ENCODE measurements around the gene CACNA1G. TPM values are rescaled to one million over a fixed set of nuclear protein-coding genes. Genes with fewer than 3 reads are reported as not detected.

CACNA1G gene
- total RNA-seq, 2 experiments from 2014 or later, result 0.05 TPM; not detected in 1

DNA sequence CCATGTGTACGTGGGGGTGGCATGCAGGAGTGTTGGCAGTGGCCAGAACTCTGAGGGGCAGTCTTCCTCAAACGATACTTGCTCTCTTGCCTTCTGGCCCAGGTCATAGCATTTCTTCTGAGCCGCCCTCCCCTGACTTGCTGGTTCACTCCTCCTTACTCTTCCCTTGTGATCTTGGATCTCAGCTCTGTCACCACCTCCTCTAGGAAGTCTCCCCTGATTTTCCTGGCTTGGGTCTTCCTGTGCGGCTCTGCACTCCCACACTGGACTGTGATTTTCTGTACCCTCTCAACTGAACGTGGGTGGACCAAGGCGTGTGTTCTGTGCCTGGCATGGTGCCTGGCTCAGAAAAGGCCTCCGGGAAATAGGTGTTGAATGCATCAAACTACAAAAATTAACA lies 25.1 kb upstream of the CACNA1G start:
- peaks cover 36% of the 10 kb centered on the region for H3K27me3 Mint-ChIP-seq
- peaks cover 16% of the 10 kb centered on the region for H3K4me1 Mint-ChIP-seq (ENCODE audit: low read depth)
- H3K36me3 Mint-ChIP-seq, result no peaks in the 10 kb centered on the region
- intact Hi-C loops (cut with micrococcal nuclease), result loop anchor here (2.0 kb wide), 1 partner anchor 57 kb away; the partner anchor contains the start of gene RSAD1
- ChIA-PET CTCF (interaction anchor here (1.0 kb wide), 1 partner anchor 247 kb away, joined by 3 read pairs; no protein-coding TSS in a partner anchor), POLR2A (no interaction called here)
- no peaks in the 10 kb centered on the region for H3K9me3 Mint-ChIP-seq
- DNase-seq, result no peak
- no peak overlapping the region for H3K4me3 Mint-ChIP-seq
- no peak overlapping the region for H3K27ac Mint-ChIP-seq

DNA sequence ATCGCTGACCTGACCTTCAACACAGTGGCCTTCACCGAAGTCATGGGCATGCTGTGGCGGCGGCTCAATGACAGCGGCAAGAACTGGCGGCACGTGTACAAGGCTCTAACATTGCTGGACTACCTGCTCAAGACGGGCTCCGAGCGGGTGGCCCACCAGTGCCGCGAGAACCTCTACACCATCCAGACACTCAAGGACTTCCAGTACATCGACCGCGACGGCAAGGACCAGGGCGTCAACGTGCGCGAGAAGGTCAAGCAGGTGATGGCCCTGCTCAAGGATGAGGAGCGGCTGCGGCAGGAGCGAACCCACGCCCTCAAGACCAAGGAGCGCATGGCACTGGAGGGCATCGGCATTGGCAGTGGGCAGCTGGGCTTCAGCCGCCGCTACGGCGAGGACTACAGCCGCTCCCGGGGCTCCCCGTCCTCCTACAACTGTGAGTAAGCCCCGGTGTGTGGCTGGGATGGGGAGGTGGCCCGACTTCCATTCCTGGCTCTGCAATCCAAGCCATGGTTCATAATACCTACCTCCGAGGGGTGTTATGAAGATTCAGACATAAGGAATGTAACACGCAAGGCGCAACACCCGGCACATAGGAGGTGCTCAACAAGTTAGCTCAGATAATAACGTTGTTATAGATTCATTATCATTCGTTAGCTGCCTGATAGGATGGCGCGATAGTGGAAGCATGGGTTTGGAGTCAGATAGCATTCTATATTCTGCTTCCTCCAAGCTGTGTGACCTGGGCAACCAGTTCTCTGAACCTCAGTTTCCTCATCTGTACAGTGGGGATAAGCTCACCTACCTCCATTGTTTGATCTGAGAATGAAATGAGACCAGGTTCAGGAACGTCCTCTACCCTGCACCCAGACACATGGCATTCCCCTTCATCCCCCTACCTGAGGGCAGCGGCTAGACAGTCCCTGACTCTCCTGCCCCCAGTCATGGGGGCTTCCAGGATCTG lies 23.6 kb upstream of the CACNA1G start:
- Mint-ChIP-seq H3K4me3 (no peak overlapping the region), H3K36me3 (no peaks in the 10 kb centered on the region), H3K27me3 (peaks cover 27% of the 10 kb centered on the region), H3K27ac (no peak overlapping the region), H3K4me1 (ENCODE audit: low read depth) (peaks cover 22% of the 10 kb centered on the region), H3K9me3 (no peaks in the 10 kb centered on the region)
- ChIA-PET CTCF (interaction anchor here (0.6 kb wide), 1 partner anchor 168 kb away, joined by 3 read pairs; no protein-coding TSS in a partner anchor), POLR2A (no interaction called here)
- intact Hi-C loops (cut with micrococcal nuclease), result no loop called here
- no peak for DNase-seq

DNA sequence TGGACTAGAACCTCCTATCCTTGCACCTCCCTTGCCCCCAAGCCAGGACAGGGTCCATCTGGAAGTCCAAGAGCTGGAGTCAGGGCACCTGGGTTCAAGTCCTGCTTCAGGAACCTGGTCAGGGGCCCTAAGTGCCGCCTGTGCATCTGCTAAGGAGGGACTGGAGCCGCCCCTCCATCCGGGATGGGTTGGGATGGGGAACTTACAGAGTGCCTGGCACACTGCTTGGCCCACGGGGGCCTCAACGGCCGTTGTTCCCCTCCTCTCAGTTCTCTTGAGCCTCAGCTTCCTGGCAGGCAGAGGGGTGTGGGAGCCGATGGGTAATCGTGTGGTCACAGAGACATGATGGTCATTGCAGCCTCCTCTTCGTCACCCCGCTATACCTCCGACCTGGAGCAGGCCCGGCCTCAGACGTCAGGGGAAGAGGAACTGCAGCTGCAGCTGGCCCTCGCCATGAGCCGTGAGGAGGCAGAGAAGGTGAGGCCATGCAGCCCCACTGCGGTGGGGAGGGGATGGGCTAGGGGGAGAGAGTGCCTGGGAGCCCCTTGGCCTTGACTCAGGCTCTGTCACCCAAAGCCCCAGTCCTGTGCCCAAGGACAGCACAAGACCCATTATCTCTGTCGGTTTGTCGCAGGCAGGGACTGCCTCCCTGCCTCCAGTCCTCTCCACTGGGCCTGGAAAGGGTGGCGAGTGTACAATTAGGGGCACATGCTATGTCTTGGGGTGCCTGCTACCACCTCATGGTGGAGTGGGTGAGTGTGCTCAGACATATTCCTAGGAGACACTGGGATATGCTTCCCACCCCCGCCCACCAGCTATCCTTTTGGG lies 22.6 kb upstream of the CACNA1G start:
- H3K36me3 Mint-ChIP-seq, result no peaks in the 10 kb centered on the region
- CTCF ChIA-PET, result interaction anchor here (0.6 kb wide), 1 partner anchor 167 kb away, joined by 3 read pairs; no protein-coding TSS in a partner anchor

DNA sequence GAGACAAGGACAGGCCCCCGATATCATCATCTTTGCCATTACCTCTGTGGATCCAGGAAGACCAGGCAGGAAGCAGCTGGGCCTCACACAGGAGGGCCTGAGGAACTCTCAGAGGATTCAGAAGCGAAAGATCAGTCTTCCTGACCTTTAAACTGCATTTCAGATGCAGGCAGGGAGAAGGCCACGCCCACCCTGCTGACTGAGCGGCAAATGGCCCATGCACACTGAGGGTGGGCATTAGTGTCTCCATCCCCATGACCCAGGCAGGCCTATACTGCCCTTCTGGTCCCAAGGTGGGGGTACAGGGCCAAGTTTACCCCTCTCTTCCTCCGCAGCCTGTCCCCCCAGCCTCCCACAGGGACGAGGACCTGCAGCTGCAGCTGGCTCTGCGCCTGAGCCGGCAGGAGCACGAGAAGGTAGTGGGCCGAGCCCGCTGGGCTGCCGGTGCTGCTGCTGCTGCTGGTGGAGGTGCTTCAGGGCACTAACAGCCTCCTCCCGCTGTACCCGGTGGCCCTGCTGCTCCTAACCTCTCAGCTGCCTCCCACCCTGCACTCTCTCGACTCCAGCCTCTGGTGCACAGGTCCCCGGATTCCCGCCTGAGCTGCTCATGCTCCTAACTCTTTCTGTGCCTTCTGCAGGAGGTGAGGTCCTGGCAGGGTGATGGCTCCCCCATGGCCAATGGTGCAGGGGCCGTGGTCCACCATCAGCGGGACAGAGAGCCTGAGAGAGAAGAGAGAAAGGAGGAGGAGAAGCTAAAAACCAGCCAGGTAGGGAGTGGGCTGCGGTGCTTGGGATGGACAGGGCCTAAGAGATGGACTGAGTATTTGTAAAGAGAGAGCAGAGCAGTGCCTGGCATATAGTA lies 21.7 kb upstream of the CACNA1G start:
- Mint-ChIP-seq H3K27me3 (peaks cover 10% of the 10 kb centered on the region), H3K9me3 (no peaks in the 10 kb centered on the region), H3K27ac (no peak overlapping the region)

More for the DNA sequence above, 22.6 kb upstream of the CACNA1G start:
- no peak overlapping the region for H3K27ac Mint-ChIP-seq
- peaks cover 28% of the 10 kb centered on the region for H3K4me1 Mint-ChIP-seq (ENCODE audit: low read depth)
- POLR2A ChIA-PET, result no interaction called here
- no peak for DNase-seq
- intact Hi-C loops (cut with micrococcal nuclease), result no loop called here
- H3K4me3 Mint-ChIP-seq, result no peak overlapping the region
- no peaks in the 10 kb centered on the region for H3K9me3 Mint-ChIP-seq
- peaks cover 18% of the 10 kb centered on the region for H3K27me3 Mint-ChIP-seq

DNA sequence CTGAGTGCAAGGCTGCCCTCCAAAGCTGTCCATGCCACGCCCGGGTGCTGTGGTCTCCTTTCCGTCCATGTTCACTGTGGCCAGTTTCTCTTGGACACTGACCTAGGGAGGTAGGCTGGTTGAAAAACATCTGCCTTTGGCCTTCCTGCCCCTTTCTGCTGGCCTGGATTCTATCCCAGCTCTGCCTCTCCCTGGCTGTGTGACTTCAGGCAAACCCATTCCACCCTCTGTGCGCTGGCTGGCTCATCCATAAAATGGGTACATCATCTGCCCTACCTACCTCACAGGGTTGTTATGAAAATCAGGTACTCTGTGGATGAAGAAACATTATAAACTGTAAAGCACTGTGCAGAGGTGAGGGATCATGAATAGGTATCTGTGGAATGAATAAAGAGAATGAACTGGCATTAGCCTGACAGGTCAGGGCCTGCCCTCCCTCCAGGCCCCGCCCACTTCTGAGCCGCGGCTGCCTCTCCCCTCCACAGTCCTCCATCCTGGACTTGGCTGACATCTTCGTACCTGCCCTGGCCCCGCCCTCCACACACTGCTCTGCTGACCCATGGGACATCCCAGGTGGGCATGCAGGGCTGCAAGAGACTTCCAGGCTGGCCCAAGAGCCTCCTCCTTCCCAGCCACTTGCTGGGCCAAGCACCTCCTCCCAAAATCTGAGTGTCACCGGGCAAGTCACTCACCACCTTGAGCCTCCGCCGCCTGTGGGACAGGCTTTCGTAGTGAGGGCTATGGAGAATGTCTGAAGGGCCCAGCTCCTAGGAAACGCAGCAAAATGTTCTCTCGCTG lies 20.6 kb upstream of the CACNA1G start:
- peaks cover 12% of the 10 kb centered on the region for H3K4me1 Mint-ChIP-seq (ENCODE audit: low read depth)
- H3K27ac Mint-ChIP-seq, result no peak overlapping the region
- H3K36me3 Mint-ChIP-seq, result no peaks in the 10 kb centered on the region
- CTCF ChIA-PET, result no interaction called here
- peaks cover 7% of the 10 kb centered on the region for H3K27me3 Mint-ChIP-seq
- POLR2A ChIA-PET, result no interaction called here
- intact Hi-C loops (cut with micrococcal nuclease), result loop anchor here (5.0 to 10.0 kb wide), 2 partner anchors 167 to 415 kb away; partner anchors contain the start of gene ANKRD40
- H3K4me3 Mint-ChIP-seq, result no peak overlapping the region
- no peaks in the 10 kb centered on the region for H3K9me3 Mint-ChIP-seq
- no peak for DNase-seq

More for the DNA sequence above, 21.7 kb upstream of the CACNA1G start:
- DNase-seq, result no peak
- intact Hi-C loops (cut with micrococcal nuclease), result no loop called here
- CTCF ChIA-PET, result no interaction called here
- Mint-ChIP-seq H3K4me3 (no peak overlapping the region), H3K36me3 (no peaks in the 10 kb centered on the region), H3K4me1 (ENCODE audit: low read depth) (peaks cover 19% of the 10 kb centered on the region)
- POLR2A ChIA-PET, result no interaction called here

DNA sequence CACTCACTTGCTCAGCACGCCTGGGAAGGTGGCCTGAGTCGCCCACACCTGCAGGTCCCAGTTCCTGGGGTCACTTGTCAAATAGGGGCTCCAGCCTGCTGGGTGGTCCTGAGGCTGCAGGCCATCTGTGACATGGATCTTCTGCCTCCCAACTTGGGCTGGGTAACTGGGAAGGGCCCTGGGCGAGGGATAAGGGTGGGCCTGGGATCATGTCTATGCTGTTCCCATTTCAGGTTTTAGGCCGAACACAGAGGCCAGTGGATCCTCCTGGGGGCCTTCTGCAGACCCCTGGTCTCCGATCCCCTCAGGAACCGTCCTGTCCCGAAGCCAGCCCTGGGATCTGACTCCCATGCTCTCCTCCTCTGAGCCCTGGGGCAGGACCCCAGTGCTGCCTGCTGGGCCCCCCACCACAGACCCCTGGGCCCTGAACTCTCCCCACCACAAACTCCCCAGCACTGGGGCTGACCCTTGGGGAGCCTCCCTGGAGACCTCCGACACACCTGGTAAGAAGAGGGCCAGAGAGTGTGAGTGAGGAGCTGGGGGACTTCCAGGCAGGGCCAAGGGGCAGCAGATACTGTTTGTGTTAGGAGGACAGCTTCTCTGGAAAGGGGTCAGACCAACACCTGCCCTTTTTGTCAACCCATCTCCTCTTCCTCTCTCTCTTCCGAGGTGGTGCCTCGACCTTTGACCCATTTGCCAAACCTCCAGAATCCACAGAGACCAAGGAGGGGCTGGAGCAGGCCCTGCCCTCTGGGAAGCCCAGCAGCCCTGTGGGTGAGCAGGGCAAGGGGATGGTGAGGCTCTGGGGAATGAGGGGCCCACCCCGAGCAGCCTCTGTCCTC lies 19.7 kb upstream of the CACNA1G start:
- H3K36me3 Mint-ChIP-seq, result no peaks in the 10 kb centered on the region

DNA sequence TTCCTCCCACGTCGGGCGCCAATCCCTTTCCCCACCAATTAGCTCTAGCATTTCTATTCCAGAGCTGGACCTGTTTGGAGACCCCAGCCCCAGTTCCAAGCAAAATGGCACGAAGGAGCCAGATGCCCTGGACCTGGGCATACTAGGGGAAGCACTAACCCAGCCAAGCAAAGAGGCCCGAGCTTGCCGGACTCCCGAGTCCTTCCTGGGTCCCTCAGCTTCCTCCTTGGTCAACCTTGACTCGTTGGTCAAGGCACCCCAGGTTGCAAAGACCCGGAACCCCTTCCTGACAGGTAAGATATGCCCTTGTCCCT lies 19.2 kb upstream of the CACNA1G start:
- H3K4me3 Mint-ChIP-seq, result peak overlapping the region; percentile 75
- ChIA-PET POLR2A (interaction anchor here (1.0 to 1.8 kb wide), 2 partner anchors 30 to 325 kb away, joined by 3 to 5 read pairs; no protein-coding TSS in a partner anchor), CTCF (interaction anchor here (0.9 to 1.8 kb wide), 9 partner anchors 15 to 87 kb away, joined by 3 to 8 read pairs (median 4); partner anchors contain the start of genes CACNA1G and RSAD1)
- no peak overlapping the region for H3K27ac Mint-ChIP-seq
- peaks cover 12% of the 10 kb centered on the region for H3K4me1 Mint-ChIP-seq (ENCODE audit: low read depth)
- peaks cover 6% of the 10 kb centered on the region for H3K27me3 Mint-ChIP-seq
- no peaks in the 10 kb centered on the region for H3K9me3 Mint-ChIP-seq
- no peak for DNase-seq
- no peaks in the 10 kb centered on the region for H3K36me3 Mint-ChIP-seq
- intact Hi-C loops (cut with micrococcal nuclease), result loop anchor here (5.0 to 10.0 kb wide), 2 partner anchors 166 to 413 kb away; partner anchors contain the start of gene ANKRD40

More for the DNA sequence above, 19.7 kb upstream of the CACNA1G start:
- CTCF ChIA-PET, result interaction anchor here (1.1 to 1.8 kb wide), 5 partner anchors 15 to 88 kb away, joined by 3 to 6 read pairs (median 5); partner anchors contain the start of genes CACNA1G and RSAD1
- H3K4me3 Mint-ChIP-seq, result peak overlapping the region; percentile 75
- DNase-seq, result no peak
- intact Hi-C loops (cut with micrococcal nuclease), result loop anchor here (5.0 to 10.0 kb wide), 2 partner anchors 167 to 414 kb away; partner anchors contain the start of gene ANKRD40
- POLR2A ChIA-PET, result interaction anchor here (1.0 to 1.8 kb wide), 2 partner anchors 30 to 326 kb away, joined by 3 to 5 read pairs; no protein-coding TSS in a partner anchor
- H3K27ac Mint-ChIP-seq, result no peak overlapping the region
- H3K4me1 Mint-ChIP-seq (ENCODE audit: low read depth), result peaks cover 12% of the 10 kb centered on the region
- H3K9me3 Mint-ChIP-seq, result no peaks in the 10 kb centered on the region
- peaks cover 6% of the 10 kb centered on the region for H3K27me3 Mint-ChIP-seq

DNA sequence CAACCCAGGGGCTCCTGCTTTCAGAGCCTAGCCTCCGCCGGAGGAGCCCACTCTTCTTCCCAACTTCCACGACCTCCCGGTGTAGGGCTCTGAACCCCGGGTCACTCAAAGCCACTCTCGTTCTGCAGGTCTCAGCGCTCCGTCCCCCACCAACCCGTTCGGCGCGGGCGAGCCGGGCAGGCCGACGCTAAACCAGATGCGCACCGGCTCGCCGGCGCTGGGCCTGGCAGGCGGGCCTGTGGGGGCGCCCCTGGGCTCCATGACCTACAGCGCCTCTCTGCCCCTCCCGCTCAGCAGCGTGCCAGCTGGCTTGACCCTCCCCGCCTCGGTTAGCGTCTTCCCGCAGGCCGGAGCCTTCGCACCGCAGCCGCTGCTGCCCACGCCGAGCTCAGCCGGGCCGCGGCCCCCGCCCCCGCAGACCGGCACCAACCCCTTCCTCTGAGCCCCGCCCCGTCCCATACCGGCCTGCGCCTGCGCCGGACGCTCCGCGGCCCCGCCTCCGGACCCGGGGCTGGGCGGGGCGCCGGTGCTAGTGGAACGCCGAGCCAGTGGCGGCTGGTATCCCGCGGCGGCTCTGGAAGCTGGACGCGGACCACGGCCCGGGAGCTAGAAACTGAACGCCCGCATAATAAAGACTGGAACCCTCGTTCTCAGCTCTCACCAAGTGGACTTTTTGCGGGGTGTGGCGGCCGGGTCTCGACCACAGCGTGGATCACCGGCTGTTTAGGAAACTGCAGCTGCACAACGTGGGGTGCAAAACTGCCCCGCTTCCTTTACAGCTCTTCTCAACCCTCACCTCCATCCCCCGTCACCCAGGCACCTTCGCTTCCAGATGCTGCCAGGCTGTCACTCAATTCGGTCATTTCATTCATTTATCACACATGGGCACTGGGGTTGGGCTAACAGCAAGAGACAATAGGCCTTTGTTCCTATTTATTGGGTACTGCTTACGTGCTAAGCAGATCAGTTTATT lies 18.5 kb upstream of the CACNA1G start:
- Mint-ChIP-seq H3K27ac (no peak overlapping the region), H3K36me3 (no peaks in the 10 kb centered on the region), H3K9me3 (no peaks in the 10 kb centered on the region), H3K4me3 (peak overlapping the region; percentile 75), H3K4me1 (ENCODE audit: low read depth) (peaks cover 16% of the 10 kb centered on the region), H3K27me3 (peaks cover 6% of the 10 kb centered on the region)
- ChIA-PET POLR2A (interaction anchor here (1.0 to 1.8 kb wide), 3 partner anchors 31 to 325 kb away, joined by 3 to 5 read pairs (median 3); no protein-coding TSS in a partner anchor), CTCF (interaction anchor here (0.6 to 1.8 kb wide), 14 partner anchors 8 to 198 kb away, joined by 3 to 8 read pairs (median 3); partner anchors contain the start of genes CACNA1G and RSAD1)
- intact Hi-C loops (cut with micrococcal nuclease), result loop anchor here (1.0 to 10.0 kb wide), 5 partner anchors 31 to 413 kb away; partner anchors contain the start of genes ACSF2 and ANKRD40
- peak; percentile 89 for DNase-seq

Data from activated CD4-positive, alpha-beta memory T cell treated with anti-CD3 and anti-CD28 coated beads for 36 hours (primary cell).